SK-N-SH (cell line): ENCODE data around the gene PAOX. TPM values are rescaled to one million over a fixed set of nuclear protein-coding genes. Genes with fewer than 3 reads are reported as not detected.

Experiments
- CTCF ChIA-PET: fragments of 300-600, 350-600 bp; formaldehyde crosslinking; extraction: SDS; loops from one replicate; lab custom pipeline; 2021; lab: Yijun Ruan, JAX
- POLR2A ChIA-PET: fragments of 350-600 bp; sonication (Branson Sonifier 250); formaldehyde crosslinking; extraction: SDS; loops from one replicate; lab custom pipeline; 2020; ENCODE audit warnings: antibody characterized with exemption, inconsistent platforms; lab: Yijun Ruan, JAX
- DNase-seq: peaks from one replicate; pipeline ENCODE4 v3.0.0; 2012
- H2AFZ ChIP-seq: fragments of 200-600 bp; sonication (generic); 2 replicates; pipeline ENCODE4 v1.8.1; 2016; ENCODE audit warnings: antibody characterized with exemption, mild to moderate bottlenecking, low read depth
- H3F3A ChIP-seq: fragments of 200-600 bp; sonication (generic); replicated peaks from 2 replicates; pipeline ENCODE3; 2016; ENCODE audit warnings: antibody characterized with exemption, mild to moderate bottlenecking; ENCODE audit not compliant: insufficient read depth
- H3K27ac ChIP-seq, 2 experiments: fragments of 200-500 bp in 1 of 2; fragments of 200-600 bp in 1 of 2; sonication (Bioruptor generic) in 1 of 2; sonication (generic), shearing (Covaris generic) in 1 of 2; 2 replicates each; pipeline versions ENCODE4 v1.5.1 to v1.6.1; 2014 to 2016; ENCODE audit warnings: low read depth in 2 of 2, inconsistent platforms in 1 of 2, low read length in 1 of 2, mild to moderate bottlenecking in 1 of 2, mixed read lengths in 1 of 2
- H3K27me3 ChIP-seq: fragments of 200-600 bp; sonication (generic), shearing (Covaris generic); 2 replicates; pipeline ENCODE4 v1.6.1; 2016; ENCODE audit warnings: mixed run types; ENCODE audit not compliant: insufficient read depth
- H3K36me3 ChIP-seq, 2 experiments: fragments of 200-500 bp in 1 of 2; fragments of 200-600 bp in 1 of 2; sonication (Bioruptor generic) in 1 of 2; sonication (generic) in 1 of 2; replicated peaks in 1 of 2; 2 replicates each; pipeline versions ENCODE3 to v1.5.1; 2014 to 2016; ENCODE audit warnings: low read length in 1 of 2, mild to moderate bottlenecking in 1 of 2; ENCODE audit not compliant: insufficient read depth in 2 of 2, control insufficient read depth in 1 of 2
- H3K4me1 ChIP-seq, 2 experiments: fragments of 200-500 bp in 1 of 2; fragments of 200-600 bp in 1 of 2; sonication (Bioruptor generic) in 1 of 2; sonication (generic), shearing (Covaris generic) in 1 of 2; 2 replicates each; pipeline versions ENCODE4 v1.5.1 to v1.6.1; 2014 to 2016; ENCODE audit warnings: low read depth in 1 of 2, low read length in 1 of 2, mixed run types in 1 of 2; ENCODE audit not compliant: insufficient read depth in 2 of 2, control insufficient read depth in 1 of 2
- H3K4me2 ChIP-seq: fragments of 200-600 bp; sonication (generic), shearing (Covaris generic); 2 replicates; pipeline ENCODE4 v1.6.1; 2017; ENCODE audit warnings: mixed run types
- H3K4me3 ChIP-seq, 2 experiments: fragments of 200-500 bp in 1 of 2; fragments of 200-600 bp in 1 of 2; sonication (Bioruptor generic) in 1 of 2; sonication (generic), shearing (Covaris generic) in 1 of 2; 2 replicates each; pipeline versions ENCODE4 v1.5.1 to v1.8.1; 2014 to 2016; ENCODE audit warnings: low read depth in 2 of 2, inconsistent platforms in 1 of 2, low read length in 1 of 2, mild to moderate bottlenecking in 1 of 2, mixed read lengths in 1 of 2, moderate library complexity in 1 of 2
- H3K79me2 ChIP-seq: fragments of 200-600 bp; sonication (generic); 2 replicates; pipeline ENCODE4 v1.8.1; 2017; ENCODE audit warnings: mild to moderate bottlenecking; ENCODE audit not compliant: insufficient read depth
- H3K9ac ChIP-seq: fragments of 200-600 bp; sonication (generic); 2 replicates; pipeline ENCODE4 v1.6.1; 2017; ENCODE audit warnings: mixed run types
- H3K9me2 ChIP-seq: fragments of 200-600 bp; sonication (generic); 2 replicates; pipeline ENCODE4 v1.6.1; 2017; ENCODE audit warnings: mixed run types
- H3K9me3 ChIP-seq: fragments of 200-600 bp; sonication (generic); 2 replicates; pipeline ENCODE4 v1.6.1; 2017; ENCODE audit warnings: mixed run types, mild to moderate bottlenecking, moderate library complexity
- H4K20me1 ChIP-seq: fragments of 200-600 bp; sonication (generic); 2 replicates; pipeline ENCODE4 v1.6.1; 2017; ENCODE audit warnings: mild to moderate bottlenecking, mixed run types; ENCODE audit not compliant: insufficient read depth
- CHD2 ChIP-seq: fragments of 150-350 bp; IDR thresholded peaks from 2 replicates; pipeline ENCODE4 v1.6.1; 2018; ENCODE audit warnings: low read length; ENCODE audit not compliant: partially characterized antibody
- CTCF ChIP-seq: fragments of 200-600 bp; sonication (generic); IDR thresholded peaks from 2 replicates; pipeline ENCODE4 v1.6.1; 2017; ENCODE audit warnings: antibody characterized with exemption, mild to moderate bottlenecking, moderate library complexity
- ELF1 ChIP-seq: IDR thresholded peaks from 2 replicates; pipeline ENCODE4 v1.4.0; 2012
- EP300 ChIP-seq, 2 experiments: IDR thresholded peaks; 2 replicates each; pipeline versions ENCODE4 v1.4.0 to v1.6.1; 2012; ENCODE audit warnings: borderline replicate concordance in 1 of 2, low read depth in 1 of 2, low read length in 1 of 2
- EZH2phosphoT487 ChIP-seq: fragments of 200-600 bp; sonication (generic); IDR thresholded peaks from 2 replicates; pipeline ENCODE4 v1.6.1; 2017; ENCODE audit warnings: low read depth, mixed run types, mild to moderate bottlenecking, antibody characterized with exemption, moderate library complexity, borderline replicate concordance
- FOXJ3 ChIP-seq: sonication (generic); formaldehyde crosslinking; IDR thresholded peaks from 2 replicates; pipeline ENCODE4 v1.5.1; 2020; ENCODE audit warnings: mild to moderate bottlenecking, missing genetic modification reagents
- FOXM1 ChIP-seq: IDR thresholded peaks from 2 replicates; pipeline ENCODE4 v1.4.0; 2012; ENCODE audit warnings: low read depth, mild to moderate bottlenecking
- GABPA ChIP-seq: IDR thresholded peaks from 2 replicates; pipeline ENCODE4 v1.4.0; 2012; ENCODE audit warnings: low read depth, mild to moderate bottlenecking
- GATA2 ChIP-seq: sonication (generic); formaldehyde crosslinking; IDR thresholded peaks from 2 replicates; pipeline ENCODE4 v1.5.0; 2020; ENCODE audit warnings: mild to moderate bottlenecking, missing genetic modification reagents
- MEF2A ChIP-seq: IDR thresholded peaks from 2 replicates; pipeline ENCODE4 v1.4.0; 2012; ENCODE audit warnings: low read depth, borderline replicate concordance
- NRF1 ChIP-seq: IDR thresholded peaks from 2 replicates; pipeline ENCODE4 v1.6.1; 2012; ENCODE audit warnings: low read depth, mild to moderate bottlenecking, low read length
- POLR2AphosphoS5 ChIP-seq: IDR thresholded peaks from 2 replicates; pipeline ENCODE4 v1.6.1; 2012; ENCODE audit warnings: low read depth, low read length
- RAD21 ChIP-seq: IDR thresholded peaks from 2 replicates; pipeline ENCODE4 v1.6.1; 2012; ENCODE audit warnings: mild to moderate bottlenecking, low read length
- RCOR1 ChIP-seq: fragments of 150-350 bp; IDR thresholded peaks from 2 replicates; pipeline ENCODE4 v1.6.1; 2017; ENCODE audit warnings: antibody characterized with exemption, low read length
- RFX5 ChIP-seq: IDR thresholded peaks from 2 replicates; pipeline ENCODE4 v1.6.1; 2012; ENCODE audit warnings: mild to moderate bottlenecking, improper control_type of control experiment, low read length
- TAF1 ChIP-seq: IDR thresholded peaks from 2 replicates; pipeline ENCODE4 v1.6.1; 2012; ENCODE audit warnings: low read depth, mild to moderate bottlenecking, low read length, moderate library complexity, borderline replicate concordance
- YY1 ChIP-seq: IDR thresholded peaks from 2 replicates; pipeline ENCODE4 v1.4.0; 2012; ENCODE audit warnings: low read depth, mild to moderate bottlenecking
- WGBS: methylation state at CpG from one replicate; pipeline ENCODE4 v1.1.6; 2017; ENCODE audit warnings: low lambda C conversion rate; 5-methylcytosine and 5-hydroxymethylcytosine counted together
- polyA plus RNA-seq, 3 experiments: library from polyadenylated mRNA; depleted of rRNA; stranded (reverse); fragments of >200 nt; gene quantifications; 2 replicates each; pipeline ENCODE4 v1.2.3, GENCODE V29; 2012
- TF ChIP-seq, protein P1 (sequence below): IDR thresholded peaks from 2 replicates; pipeline ENCODE4 v1.4.0; 2012; ENCODE audit warnings: low read depth, borderline replicate concordance
- TF ChIP-seq, protein P2 (sequence below): fragments of 150-350 bp; IDR thresholded peaks from 2 replicates; pipeline ENCODE4 v1.6.1; 2016; ENCODE audit warnings: mild to moderate bottlenecking, low read depth, low read length
- TF ChIP-seq, protein P3 (sequence below): IDR thresholded peaks from 2 replicates; pipeline ENCODE4 v1.4.0; 2012; ENCODE audit warnings: low read depth

PAOX gene
- polyA plus RNA-seq, 1 of the 3 experiments (the other 2 are of a cell fraction), result 6.2 TPM

DNA sequence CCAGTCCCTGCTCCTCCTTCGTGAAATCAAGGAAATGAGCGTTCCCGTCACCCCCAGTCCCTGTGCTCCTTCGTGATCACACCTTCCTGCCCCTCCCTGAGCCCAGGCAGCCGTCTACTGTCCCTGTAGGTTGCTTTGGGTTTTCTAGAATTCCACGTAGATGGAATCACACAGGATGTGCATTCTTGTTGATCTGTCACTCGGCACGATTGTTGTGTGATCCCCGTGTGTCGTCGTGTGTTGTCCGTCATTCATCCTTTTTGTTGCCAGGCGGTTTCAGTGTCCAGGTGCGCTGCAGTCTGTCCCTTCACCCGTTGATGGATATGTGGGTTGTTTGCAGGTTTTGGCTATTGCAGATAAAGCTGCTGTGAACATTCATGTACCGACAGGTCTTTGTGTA lies 24.3 kb downstream of the PAOX start:
- H3K4me2 ChIP-seq, result no peak overlapping the region
- POLR2A ChIA-PET, result no interaction called here
- H3K4me1 ChIP-seq, result peaks cover 0 to 12% of the 10 kb centered on the region in 2 experiments; a peak in 3 of 4 replicates
- no peak overlapping the region for H3K4me3 ChIP-seq
- no peaks in the 10 kb centered on the region for H3K9me2 ChIP-seq
- WGBS, result 87% methylated on average over 16 of the region's 16 CpGs
- H3K9ac ChIP-seq, result no peak overlapping the region
- no peak for TF ChIP-seq ELF1
- no peak for TF ChIP-seq GATA2 (CRISPR knock-in tag)
- no peak for TF ChIP-seq NRF1
- no peak for TF ChIP-seq RAD21
- no peak for TF ChIP-seq RFX5
- TF ChIP-seq FOXM1, result no peak
- no peak for TF ChIP-seq POLR2AphosphoS5
- TF ChIP-seq CHD2, result no peak
- TF ChIP-seq EZH2phosphoT487, result no peak
- no peak for TF ChIP-seq FOXJ3 (CRISPR knock-in tag)
- no peak for TF ChIP-seq MEF2A
- TF ChIP-seq, protein P1, sequence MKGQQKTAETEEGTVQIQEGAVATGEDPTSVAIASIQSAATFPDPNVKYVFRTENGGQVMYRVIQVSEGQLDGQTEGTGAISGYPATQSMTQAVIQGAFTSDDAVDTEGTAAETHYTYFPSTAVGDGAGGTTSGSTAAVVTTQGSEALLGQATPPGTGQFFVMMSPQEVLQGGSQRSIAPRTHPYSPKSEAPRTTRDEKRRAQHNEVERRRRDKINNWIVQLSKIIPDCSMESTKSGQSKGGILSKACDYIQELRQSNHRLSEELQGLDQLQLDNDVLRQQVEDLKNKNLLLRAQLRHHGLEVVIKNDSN, result no peak
- TF ChIP-seq, protein P2, sequence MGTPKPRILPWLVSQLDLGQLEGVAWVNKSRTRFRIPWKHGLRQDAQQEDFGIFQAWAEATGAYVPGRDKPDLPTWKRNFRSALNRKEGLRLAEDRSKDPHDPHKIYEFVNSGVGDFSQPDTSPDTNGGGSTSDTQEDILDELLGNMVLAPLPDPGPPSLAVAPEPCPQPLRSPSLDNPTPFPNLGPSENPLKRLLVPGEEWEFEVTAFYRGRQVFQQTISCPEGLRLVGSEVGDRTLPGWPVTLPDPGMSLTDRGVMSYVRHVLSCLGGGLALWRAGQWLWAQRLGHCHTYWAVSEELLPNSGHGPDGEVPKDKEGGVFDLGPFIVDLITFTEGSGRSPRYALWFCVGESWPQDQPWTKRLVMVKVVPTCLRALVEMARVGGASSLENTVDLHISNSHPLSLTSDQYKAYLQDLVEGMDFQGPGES, result no peak
- TF ChIP-seq YY1, result no peak
- no peak for TF ChIP-seq EP300 (IDR thresholded peaks at IDR 0.05; ENCODE audit: borderline replicate concordance in 1 of 2, low read depth in 1 of 2, low read length in 1 of 2)
- TF ChIP-seq, protein P3, sequence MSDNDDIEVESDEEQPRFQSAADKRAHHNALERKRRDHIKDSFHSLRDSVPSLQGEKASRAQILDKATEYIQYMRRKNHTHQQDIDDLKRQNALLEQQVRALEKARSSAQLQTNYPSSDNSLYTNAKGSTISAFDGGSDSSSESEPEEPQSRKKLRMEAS, result no peak
- TF ChIP-seq TAF1, result no peak
- TF ChIP-seq CTCF, result no peak
- no peak for TF ChIP-seq GABPA
- no peak for TF ChIP-seq RCOR1
- peaks cover 48% of the 10 kb centered on the region for H3K79me2 ChIP-seq
- no peak for DNase-seq
- H3K27me3 ChIP-seq, result no peaks in the 10 kb centered on the region
- no peak overlapping the region for H2AFZ ChIP-seq
- peaks cover 18% of the 10 kb centered on the region for H3F3A ChIP-seq
- H4K20me1 ChIP-seq, result peaks cover 13% of the 10 kb centered on the region; the same call in 1 of the 2 replicates
- H3K9me3 ChIP-seq, result no peaks in the 10 kb centered on the region
- H3K27ac ChIP-seq, result no peak overlapping the region
- peaks cover 33 to 56% of the 10 kb centered on the region in 2 experiments for H3K36me3 ChIP-seq
- CTCF ChIA-PET, result no interaction called here
